ENCODE data around the gene MAMSTR.

Gene MAMSTR

DNA sequence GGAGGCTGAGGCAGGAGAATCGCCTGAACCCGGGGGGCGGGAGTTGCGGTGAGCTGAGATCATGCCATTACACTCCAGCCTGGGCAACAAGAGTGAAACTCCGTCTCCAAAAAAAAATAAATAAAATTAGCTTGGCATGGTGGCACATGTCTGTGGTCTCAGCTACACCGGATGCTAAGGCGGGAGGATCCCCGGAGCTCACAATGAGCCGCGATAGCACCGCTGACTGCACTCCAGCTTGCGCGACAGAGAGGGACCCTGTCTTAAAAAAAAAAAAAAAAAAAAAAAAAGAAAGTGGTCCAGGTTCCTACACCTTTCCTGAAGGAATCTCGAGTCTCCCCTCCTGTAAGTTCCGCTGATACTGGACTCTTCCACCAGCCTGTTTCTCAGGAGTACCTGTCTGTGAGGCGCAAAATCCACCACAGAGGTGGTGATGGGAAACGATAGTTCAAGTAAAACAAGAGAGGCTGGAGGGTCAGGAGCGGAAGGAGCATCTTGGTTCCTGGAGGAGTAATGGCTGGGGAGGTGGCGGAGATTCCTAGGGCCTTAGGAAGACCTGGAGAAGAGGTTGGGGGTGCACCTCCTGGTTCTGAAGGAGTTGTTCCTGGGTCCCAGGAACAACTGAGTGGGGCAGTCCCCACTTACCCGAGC lies 32.4 kb upstream of the MAMSTR start:
- H3K4me3 ChIP-seq (ENCODE audit: low read length): no peak overlapping the region
- TF ChIP-seq ZNF274 (IDR thresholded peaks at IDR 0.05; ENCODE audit: low read depth, low read length): no peak

DNA sequence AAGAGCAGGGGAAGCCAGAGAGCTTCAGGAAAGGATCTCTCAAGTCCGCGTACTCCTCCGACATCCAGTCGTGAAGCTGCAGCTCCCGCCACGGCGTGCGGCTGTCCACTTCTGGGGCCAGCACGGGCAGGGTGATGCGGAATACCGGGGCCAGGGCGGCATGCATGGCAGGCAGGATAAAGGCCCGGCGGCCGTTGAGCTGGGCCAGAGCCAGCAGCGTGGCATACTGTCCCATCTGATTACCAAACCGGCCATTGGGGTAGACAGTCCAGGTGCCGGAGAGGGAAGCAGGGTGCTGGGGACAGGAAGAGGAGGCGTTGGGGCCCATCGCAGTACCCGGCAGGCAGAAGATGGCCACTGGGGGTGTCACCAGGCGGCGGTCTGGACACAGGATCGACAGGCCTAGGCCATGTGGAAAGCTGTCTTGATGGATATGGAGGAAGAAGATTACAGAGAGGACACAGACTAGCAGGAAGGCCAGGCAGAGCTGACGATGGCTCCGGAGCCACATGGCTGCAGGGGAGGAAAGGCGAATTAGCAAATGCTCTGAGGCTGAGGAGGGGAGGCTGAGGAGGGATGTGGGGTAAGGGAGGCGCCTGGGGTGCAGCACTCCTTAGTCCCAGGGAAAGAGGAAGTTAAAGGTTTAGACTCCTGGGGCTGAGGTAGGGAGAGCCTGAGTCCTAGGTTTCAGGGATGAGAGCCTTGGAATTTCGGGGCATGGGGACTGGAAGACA lies 31.4 kb upstream of the MAMSTR start:
- H3K4me3 ChIP-seq (ENCODE audit: low read length): no peak overlapping the region
- no peak for TF ChIP-seq ZNF274 (IDR thresholded peaks at IDR 0.05; ENCODE audit: low read depth, low read length)

DNA sequence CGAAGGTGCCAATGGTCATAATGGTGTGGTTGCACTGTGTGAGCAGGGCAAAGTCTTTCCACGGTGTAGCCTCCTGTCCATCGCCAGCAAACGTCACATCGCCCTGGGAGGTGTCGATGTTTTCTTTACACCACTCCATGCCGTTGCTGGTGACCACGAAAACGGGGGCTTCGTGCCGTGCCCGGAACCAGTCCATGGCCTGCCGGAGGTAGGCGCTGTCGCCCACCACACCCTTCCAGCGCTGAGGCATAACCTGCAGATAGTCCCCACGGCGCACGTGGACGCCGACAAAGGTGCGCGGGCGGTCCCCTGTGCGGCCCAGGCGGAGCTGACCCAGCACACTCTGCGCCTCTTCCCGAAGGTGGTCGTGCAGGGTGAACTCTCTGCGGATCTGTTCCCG lies 30.8 kb upstream of the MAMSTR start:
- TF ChIP-seq ZNF274 (IDR thresholded peaks at IDR 0.05; ENCODE audit: low read depth, low read length): no peak
- H3K4me3 ChIP-seq (ENCODE audit: low read length): no peak overlapping the region

DNA sequence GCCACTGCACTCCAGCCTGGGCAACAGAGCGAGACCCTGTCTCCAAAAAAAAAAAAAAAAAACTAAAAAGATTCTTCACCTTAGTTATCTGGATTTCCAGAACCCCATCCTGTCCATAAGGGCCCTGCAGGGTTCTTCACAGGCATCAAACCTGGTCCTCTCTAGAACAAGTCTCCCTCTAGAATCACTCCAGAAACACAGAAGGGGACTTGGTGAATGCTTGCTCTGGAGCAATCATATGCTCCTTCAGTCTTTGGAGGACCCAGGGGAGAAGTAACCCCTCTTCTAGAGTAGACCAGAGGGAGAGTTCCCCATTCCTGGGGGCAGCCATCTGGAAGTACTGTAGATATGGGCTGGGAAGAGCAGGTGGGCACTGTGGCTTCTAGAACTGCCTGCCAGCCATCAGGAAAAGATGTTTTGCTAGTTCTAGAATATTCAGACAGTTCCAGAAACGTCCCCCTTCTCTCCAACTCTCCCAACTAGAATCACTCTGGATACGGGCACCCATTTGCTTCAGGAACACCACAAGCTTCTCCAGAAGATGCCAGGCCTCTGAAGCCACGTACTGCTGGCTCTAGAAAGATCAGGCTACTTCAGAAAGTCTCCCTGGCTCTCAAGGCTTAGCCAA lies 30.2 kb upstream of the MAMSTR start:
- H3K4me3 ChIP-seq (ENCODE audit: low read length): no peak overlapping the region
- no peak for TF ChIP-seq ZNF274 (IDR thresholded peaks at IDR 0.05; ENCODE audit: low read depth, low read length)

DNA sequence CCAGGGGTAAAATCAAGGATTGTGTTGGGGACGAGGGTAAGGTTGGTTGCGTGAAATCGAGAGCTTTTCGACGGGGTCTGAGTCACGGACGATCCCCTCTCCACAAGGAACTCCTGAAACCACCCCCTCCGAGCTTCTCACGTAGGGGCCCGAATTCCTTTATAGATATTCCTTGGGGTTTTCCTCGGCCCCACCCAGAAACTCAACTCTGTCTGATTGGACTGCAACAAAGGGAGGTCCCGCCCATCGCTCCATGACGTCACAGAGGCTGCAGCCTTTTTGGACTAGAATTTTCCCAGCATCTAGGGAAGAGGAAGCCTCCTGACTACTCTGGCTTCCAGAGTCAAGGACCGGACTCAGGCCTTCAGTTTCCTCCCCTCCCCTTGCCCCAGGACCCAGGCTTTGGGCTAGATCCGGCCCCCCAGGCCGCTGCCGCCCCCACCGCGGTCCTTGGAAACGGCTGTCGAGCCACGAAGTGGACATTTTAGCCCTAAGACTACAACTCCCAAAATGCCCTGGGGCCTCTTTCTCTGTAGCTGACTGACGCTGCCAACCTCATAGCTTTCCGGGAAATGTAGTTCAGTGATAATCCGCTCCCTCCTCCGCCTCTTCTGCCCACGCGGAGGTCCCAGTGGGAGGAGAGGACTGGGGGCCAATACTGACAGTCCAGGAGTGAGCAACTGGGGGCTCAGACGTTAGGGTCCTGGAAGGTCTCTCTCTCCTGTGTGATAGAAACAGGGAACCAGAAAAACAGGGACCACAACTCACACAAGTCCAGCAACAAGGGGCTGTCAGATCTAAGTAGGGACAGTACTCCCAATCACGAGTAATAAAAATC lies 27.4 kb upstream of the MAMSTR start, which contains the start of gene IZUMO1:
TSS of gene IZUMO1 (minus strand) at position 172 of the 838 bp plus-strand sequence. CDS start 1,050 bp downstream, outside the sequence.
- TF ChIP-seq ZNF274 (IDR thresholded peaks at IDR 0.05; ENCODE audit: low read depth, low read length): no peak
- H3K4me3 ChIP-seq (ENCODE audit: low read length): no peak within 1 kb of the TSS

DNA sequence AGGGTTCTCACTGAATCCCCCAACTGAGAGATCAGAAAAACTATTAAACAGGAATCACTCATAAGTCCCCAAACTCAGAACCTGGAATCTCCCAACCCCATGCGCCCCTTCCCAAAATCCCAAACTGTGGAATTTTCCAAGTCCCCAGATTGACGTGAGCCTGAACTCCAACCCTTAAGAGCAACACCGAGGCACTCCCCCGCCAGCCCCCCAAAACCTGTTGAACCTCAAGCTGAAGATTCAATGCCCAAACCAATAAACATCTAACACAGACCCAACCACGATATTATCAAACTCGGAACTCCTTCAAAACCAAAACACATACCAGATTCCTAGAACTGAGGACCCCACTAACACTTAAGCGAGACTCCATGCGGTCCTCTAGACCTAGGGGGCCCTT lies 26.6 kb upstream of the MAMSTR start:
- H3K4me3 ChIP-seq (ENCODE audit: low read length): no peak overlapping the region

DNA sequence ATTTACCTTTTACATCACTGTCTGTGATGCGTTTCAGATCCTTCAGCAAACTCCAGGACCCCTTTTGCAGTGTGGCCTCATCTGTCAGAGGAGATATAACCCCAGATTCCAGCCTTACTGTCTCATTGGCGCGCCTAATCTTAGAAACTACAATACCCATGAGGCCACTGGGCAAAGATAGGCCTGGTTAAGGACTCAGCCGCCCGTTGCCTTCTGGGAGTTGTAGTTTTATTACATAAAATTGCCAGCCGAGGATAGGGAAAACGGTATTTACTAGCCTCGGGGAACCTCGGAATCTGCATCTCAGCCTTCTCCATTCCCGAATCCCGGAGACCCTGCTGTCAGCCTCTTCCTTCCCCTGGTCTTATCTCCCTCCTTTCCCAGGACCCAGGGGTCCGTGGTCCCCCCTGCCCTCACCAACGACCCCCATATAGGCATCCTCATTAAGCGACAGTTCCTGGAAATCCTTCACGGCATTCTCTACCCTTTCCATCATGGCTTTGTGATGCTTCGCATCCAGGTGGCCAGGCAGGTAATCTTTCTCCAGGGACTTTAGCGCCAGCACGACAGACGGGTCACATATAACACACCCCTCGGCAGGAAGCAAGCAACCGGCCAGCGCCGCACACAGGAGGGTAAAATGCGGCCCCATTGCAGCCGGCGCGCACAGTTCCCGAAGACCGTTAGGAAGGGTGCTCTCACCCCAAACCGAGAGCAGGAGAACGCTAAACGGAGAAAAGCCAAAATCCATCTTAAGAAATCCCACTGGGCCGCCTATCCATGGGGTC lies 25.9 kb upstream of the MAMSTR start:
- TF ChIP-seq ZNF274 (IDR thresholded peaks at IDR 0.05; ENCODE audit: low read depth, low read length): no peak

More for the DNA sequence above, 26.6 kb upstream of the MAMSTR start:
- TF ChIP-seq ZNF274 (IDR thresholded peaks at IDR 0.05; ENCODE audit: low read depth, low read length): no peak

DNA sequence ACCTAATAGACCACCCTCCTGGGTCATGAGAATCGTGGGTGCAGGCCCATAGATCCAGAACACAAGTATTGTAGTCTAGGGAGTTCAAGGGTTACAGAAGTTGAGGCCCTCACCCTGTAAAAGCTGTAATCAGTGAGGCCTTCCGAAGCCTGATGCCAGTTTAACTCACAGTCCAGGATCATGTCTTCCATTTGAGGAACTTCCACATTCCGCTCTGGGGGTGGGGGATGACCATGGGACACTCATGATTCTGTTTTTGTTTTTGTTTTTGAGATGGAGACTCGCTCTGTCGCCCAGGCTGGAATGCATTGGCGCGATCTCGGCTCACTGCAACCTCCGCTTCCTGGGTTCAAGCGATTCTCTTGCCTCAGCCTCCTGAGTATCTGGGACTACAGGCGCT lies 22.6 kb upstream of the MAMSTR start:
- H3K4me3 ChIP-seq (ENCODE audit: low read length): no peak overlapping the region
- TF ChIP-seq ZNF274 (IDR thresholded peaks at IDR 0.05; ENCODE audit: low read depth, low read length): no peak

More for the DNA sequence above, 25.9 kb upstream of the MAMSTR start:
- no peak overlapping the region for H3K4me3 ChIP-seq (ENCODE audit: low read length)

DNA sequence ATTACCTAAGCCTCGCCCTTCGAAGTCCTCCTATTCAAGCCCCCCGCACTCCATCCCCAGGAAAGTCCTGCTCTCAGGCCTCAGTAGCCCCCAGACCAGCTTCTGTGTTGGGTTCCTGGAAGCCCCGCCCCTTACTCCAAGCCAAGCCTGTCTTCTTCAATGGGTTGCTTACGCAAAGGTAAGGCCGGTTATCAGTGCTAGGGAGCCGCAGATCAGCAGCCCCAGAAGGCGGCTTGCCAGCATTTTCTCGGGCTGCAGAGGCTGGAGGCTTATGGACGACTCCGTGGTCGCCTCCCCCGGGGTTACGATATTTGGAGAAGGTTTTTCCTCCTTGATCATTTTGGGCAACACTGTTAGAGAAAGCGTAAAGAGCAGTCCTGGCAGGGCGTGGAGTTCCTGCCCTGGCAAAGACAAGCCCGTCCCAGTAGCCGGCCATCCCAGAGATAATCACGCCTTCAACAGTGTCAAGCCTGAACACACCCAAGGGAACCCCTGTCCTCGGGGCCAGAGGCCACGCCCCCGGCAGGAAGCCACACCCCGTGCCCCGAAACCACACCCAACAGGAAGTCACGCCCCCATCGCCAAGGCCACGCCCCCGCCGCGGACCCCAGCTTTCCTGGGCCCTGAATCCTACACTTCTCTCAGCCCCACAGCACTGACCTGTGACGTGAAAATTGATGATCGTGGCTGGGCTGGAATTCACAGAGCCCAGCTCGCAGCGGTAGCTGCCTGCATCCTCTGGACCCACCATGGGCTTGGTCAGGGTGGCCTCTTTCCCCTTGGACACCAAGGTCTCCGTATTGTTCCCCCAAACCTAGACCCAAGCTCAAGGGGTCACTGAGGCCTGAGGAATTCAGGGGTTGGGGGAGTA lies 21.8 kb upstream of the MAMSTR start:
- no peak overlapping the region for H3K4me3 ChIP-seq (ENCODE audit: low read length)

DNA sequence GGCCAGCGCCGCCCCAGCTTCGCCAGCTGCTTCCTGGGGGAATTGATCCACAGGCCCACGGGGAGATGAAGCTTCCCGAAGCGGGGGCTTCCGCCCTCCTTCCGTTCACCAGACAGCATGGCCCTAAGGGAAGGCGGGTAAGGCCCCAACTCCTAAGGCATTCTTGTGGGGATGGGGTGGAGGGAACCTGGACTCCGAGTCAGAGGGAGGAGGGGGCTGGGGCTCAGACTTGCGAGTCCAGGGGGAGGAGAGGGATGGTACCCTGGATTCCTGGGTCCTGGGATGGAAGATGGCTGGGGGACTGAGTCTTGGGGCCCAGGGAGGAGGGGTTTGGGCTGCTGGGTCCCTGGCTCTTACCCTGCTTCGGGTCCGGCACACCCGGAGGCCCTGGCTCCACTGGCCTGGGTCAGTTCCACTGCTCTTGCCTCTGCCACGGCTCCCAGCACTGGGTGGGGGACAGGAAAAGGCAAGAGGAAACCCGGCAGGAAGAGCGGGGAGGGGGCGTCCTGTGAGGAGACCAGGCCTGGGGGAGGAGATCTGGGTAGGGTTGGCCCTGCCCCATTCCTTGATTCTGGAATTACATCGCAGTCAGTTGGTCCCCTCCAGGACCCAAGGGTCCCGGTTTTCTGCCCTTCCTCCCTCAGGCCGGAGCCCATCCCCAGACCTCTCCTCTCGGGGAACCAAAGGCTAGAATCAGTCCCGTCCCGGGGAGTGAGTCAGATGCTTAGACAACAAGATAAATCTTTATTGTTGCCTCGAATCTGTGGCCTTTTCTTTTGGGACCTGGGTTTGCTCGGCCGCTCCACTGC lies 20.8 kb upstream of the MAMSTR start, which contains the start of gene RASIP1:
TSS of gene RASIP1 (minus strand) at position 447 of the 809 bp plus-strand sequence. CDS start at position 119, 328 bp downstream.
- H3K4me3 ChIP-seq (ENCODE audit: low read length): no peak within 1 kb of the TSS
- no peak for TF ChIP-seq ZNF274 (IDR thresholded peaks at IDR 0.05; ENCODE audit: low read depth, low read length)

More for the DNA sequence above, 21.8 kb upstream of the MAMSTR start:
- no peak for TF ChIP-seq ZNF274 (IDR thresholded peaks at IDR 0.05; ENCODE audit: low read depth, low read length)

DNA sequence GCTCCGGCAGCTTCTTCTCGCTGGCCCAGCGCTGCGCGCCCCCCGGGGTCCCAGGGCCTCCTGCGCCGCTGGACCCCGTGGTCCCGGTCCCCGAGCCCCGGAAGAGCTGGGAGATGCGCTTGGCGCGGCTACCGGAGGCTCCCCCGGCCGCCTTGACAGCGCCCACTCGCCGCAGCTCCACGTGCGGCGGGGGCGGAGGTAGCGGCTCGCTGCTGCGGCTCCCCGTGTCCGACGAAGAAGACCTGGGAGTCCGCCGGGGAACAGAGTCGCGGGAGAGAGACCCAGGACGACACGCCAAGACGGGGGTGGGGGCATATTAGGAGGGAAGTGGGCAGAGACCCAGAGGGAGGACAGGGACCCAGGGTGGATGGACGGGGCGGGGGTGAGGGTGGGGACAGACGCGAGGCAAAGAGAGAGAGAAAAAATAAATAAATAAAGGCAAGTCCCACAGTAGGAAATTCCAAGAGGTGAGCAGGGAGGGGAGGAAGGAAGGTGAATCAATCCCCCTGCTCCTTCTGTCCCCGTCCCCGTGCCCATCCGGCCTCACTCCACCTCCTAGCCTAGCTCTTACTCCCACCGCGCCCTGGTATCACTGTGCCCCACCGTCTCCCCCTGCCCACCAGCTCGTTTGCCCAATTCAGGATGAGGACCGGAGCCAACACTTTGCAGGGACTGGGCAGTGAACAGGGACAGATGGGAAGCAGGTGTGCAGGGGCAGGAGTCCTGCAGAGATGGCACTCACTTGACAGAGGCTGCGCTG lies 20.1 kb upstream of the MAMSTR start:
- TF ChIP-seq ZNF274 (IDR thresholded peaks at IDR 0.05; ENCODE audit: low read depth, low read length): no peak
- peak overlapping the region; percentile 14; the same call in 1 of the 2 replicates for H3K4me3 ChIP-seq (ENCODE audit: low read length)
